Muscle layer of colon (tissue), 2 donors: ENCODE data around the gene BCO2.
A peak's percentile ranks its signal among the peaks of the same experiment; 100 is the strongest.

Experiments
- H3K27ac ChIP-seq: one replicate; pipeline ENCODE4 v1.7.0; 2013; ENCODE audit warnings: low read depth, mild to moderate bottlenecking, low read length, moderate library complexity
- H3K27me3 ChIP-seq, 2 donors: one replicate each; pipeline ENCODE4 v1.7.0; 2013; ENCODE audit warnings: low read length in 2 of 2, mild to moderate bottlenecking in 2 of 2; ENCODE audit not compliant: insufficient read depth in 2 of 2, control insufficient read depth in 1 of 2
- H3K36me3 ChIP-seq: one replicate; pipeline ENCODE4 v1.7.0; 2013; ENCODE audit warnings: mild to moderate bottlenecking, low read length; ENCODE audit not compliant: insufficient read depth
- H3K4me1 ChIP-seq: one replicate; pipeline ENCODE4 v1.7.0; 2013; ENCODE audit warnings: mild to moderate bottlenecking, low read length; ENCODE audit not compliant: insufficient read depth
- H3K4me3 ChIP-seq, 2 donors: one replicate each; pipeline ENCODE4 v1.7.0; 2013; ENCODE audit warnings: low read length in 2 of 2, low read depth in 1 of 2, mild to moderate bottlenecking in 1 of 2, moderate library complexity in 1 of 2
- H3K9ac ChIP-seq: one replicate; pipeline ENCODE4 v1.7.0; 2013; ENCODE audit warnings: low read length
- H3K9me3 ChIP-seq: one replicate; pipeline ENCODE4 v1.7.0; 2013; ENCODE audit warnings: mild to moderate bottlenecking, low read length
- donor health status: abdominal sarcoma.
- donor health status: Adenocarcinoma of cecum.

The BCO2 gene

GRCh38 chr11:112265659-112266409 is 90.5 kb downstream of the BCO2 start:
- no peaks in the 10 kb centered on the region for H3K27me3 ChIP-seq
- H3K9me3 ChIP-seq, result no peaks in the 10 kb centered on the region
- peak overlapping the region; percentile 27 for H3K27ac ChIP-seq
- no peak overlapping the region for H3K9ac ChIP-seq
- H3K4me1 ChIP-seq, result peaks cover 17% of the 10 kb centered on the region
- H3K4me3 ChIP-seq, result no peak overlapping the region
- H3K36me3 ChIP-seq, result no peaks in the 10 kb centered on the region

- peak overlapping the region; percentile 27 for H3K27ac ChIP-seq
Measured at GRCh38 chr11:112266410-112266778, 91.1 kb downstream of the BCO2 start.

DNA sequence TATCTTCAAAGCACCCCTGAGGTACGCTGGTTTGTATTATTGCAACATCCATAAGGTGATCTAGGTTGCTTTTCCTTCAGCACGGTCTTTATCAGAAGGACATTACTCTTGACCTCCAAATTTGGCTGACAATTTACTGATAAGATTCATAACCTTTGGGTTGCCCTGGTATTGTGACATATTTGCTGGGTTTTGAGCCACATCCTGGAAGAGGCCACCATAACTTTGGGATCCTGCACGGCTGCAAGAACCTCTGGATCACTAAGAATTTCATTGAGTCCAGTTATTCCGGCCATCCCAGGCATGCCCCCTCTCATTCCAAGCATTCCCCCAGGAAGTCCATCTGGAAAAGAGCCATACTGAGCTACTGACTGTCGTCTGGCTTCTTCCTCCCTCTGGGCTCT is 91.9 kb downstream of the BCO2 start:
- no peak overlapping the region for H3K4me3 ChIP-seq

More at GRCh38 chr11:112266410-112266778, 91.1 kb downstream of the BCO2 start:
- H3K27me3 ChIP-seq, result no peaks in the 10 kb centered on the region
- no peaks in the 10 kb centered on the region for H3K36me3 ChIP-seq
- no peak overlapping the region for H3K9ac ChIP-seq
- H3K9me3 ChIP-seq, result no peaks in the 10 kb centered on the region
- no peak overlapping the region for H3K4me3 ChIP-seq
- peaks cover 17% of the 10 kb centered on the region for H3K4me1 ChIP-seq

DNA sequence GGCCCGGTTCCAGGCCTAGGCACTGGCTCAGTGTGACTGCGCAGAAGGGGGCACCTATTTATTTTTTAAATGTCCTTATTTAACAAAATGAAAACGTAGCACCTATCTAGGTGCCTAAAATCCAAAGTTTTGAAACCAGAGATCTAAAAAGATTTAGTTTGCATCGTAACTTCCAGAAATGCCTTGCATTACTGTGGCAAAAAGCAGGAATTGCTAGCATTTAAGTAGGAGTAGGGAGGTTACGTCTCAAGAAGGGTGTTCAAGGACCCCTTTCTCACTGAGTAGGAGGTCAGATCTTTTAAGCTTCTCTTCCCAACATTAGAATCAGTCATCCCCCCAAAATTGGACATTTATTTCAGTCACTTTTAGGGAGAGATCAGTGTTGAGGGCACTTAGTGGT is 93.1 kb downstream of the BCO2 start:
- no peaks in the 10 kb centered on the region for H3K27me3 ChIP-seq
- H3K9ac ChIP-seq, result no peak overlapping the region
- H3K27ac ChIP-seq, result no peak overlapping the region
- no peak overlapping the region for H3K4me3 ChIP-seq
- H3K36me3 ChIP-seq, result no peaks in the 10 kb centered on the region
- H3K4me1 ChIP-seq, result peaks cover 17% of the 10 kb centered on the region
- H3K9me3 ChIP-seq, result no peaks in the 10 kb centered on the region

More for the DNA sequence above, 91.9 kb downstream of the BCO2 start:
- Histone ChIP-seq H3K27me3 (no peaks in the 10 kb centered on the region), H3K4me1 (peaks cover 17% of the 10 kb centered on the region), H3K36me3 (no peaks in the 10 kb centered on the region), H3K9ac (no peak overlapping the region), H3K9me3 (no peaks in the 10 kb centered on the region), H3K27ac (no peak overlapping the region)
